HepG2 (cell line): ENCODE data around the gene ANKRD37. TPM values are rescaled to one million over a fixed set of nuclear protein-coding genes. Genes with fewer than 3 reads are reported as not detected.

ENCODE experiments used
- HMG20A ChIP-seq: IDR thresholded peaks from 2 replicates; pipeline ENCODE4 v1.6.1; 2016; ENCODE audit warnings: borderline replicate concordance
- MXI1 ChIP-seq: IDR thresholded peaks from 3 replicates; pipeline ENCODE4 v1.6.1; 2012; ENCODE audit warnings: low read depth, low read length, inconsistent platforms, borderline replicate concordance
- NCOR1 ChIP-seq: fragments of 200-600 bp; sonication (generic); IDR thresholded peaks from 2 replicates; pipeline ENCODE4 v1.7.0; 2017; ENCODE audit warnings: antibody characterized with exemption, low read length, borderline replicate concordance
- NRL ChIP-seq: sonication (generic); formaldehyde crosslinking; IDR thresholded peaks from 2 replicates; pipeline ENCODE4 v1.5.0; 2020; ENCODE audit warnings: missing genetic modification reagents, mild to moderate bottlenecking, moderate library complexity, borderline replicate concordance
- PHF5A ChIP-seq: IDR thresholded peaks from one replicate; pipeline ENCODE4 v1.6.1; 2018; ENCODE audit warnings: low read depth, missing genetic modification reagents; ENCODE audit not compliant: unreplicated experiment
- TAF15 ChIP-seq: fragments of 200-400 bp; formaldehyde crosslinking; IDR thresholded peaks from one replicate; pipeline ENCODE4 v1.6.1; 2018; ENCODE audit warnings: mild to moderate bottlenecking, low read depth, low read length; ENCODE audit not compliant: poor library complexity, severe bottlenecking
- ZSCAN25 ChIP-seq: sonication (generic); formaldehyde crosslinking; IDR thresholded peaks from 2 replicates; pipeline ENCODE4 v1.8.0; 2022; ENCODE audit warnings: mild to moderate bottlenecking, missing genetic modification reagents
- ZSCAN5A ChIP-seq: sonication (generic); formaldehyde crosslinking; IDR thresholded peaks from 2 replicates; pipeline ENCODE4 v1.8.0; 2022; ENCODE audit warnings: mild to moderate bottlenecking, missing genetic modification reagents, borderline replicate concordance
- polyA plus RNA-seq, 8 experiments: library from polyadenylated mRNA; depleted of rRNA in 3 of 8; stranded (reverse) in 7 of 8; unstranded in 1 of 8; fragments of >200 nt; fragmentation: Illumina TruSeq in 4 of 8; extraction: Trizol in 4 of 8; gene quantifications; 2 replicates each; pipeline versions ENCODE4 v1.2.1 to v1.2.3, GENCODE V29; 2011 to 2016; ENCODE audit warnings: low read depth in 4 of 8, missing spikeins in 1 of 8, mixed read lengths in 1 of 8; ENCODE audit not compliant: insufficient read depth in 1 of 8
- total RNA-seq, 5 experiments: library from RNA; depleted of rRNA; stranded (reverse); fragments of >200 nt; fragmentation: Illumina TruSeq; extraction: Trizol; gene quantifications; 2 replicates each; pipeline ENCODE4 v1.2.3, GENCODE V29; 2016; ENCODE audit warnings: low read depth in 1 of 5
- TF ChIP-seq, protein P1 (sequence below), 2 experiments: sonication (generic) in 1 of 2; formaldehyde crosslinking in 1 of 2; IDR thresholded peaks; 2 replicates each; pipeline versions ENCODE4 v1.6.1 to v1.9.0; 2014 to 2022; ENCODE audit warnings: antibody characterized with exemption in 1 of 2, borderline replicate concordance in 1 of 2, inconsistent platforms in 1 of 2, low read depth in 1 of 2, missing genetic modification reagents in 1 of 2
- TF ChIP-seq, protein P2 (sequence below): sonication (generic); formaldehyde crosslinking; IDR thresholded peaks from 2 replicates; pipeline ENCODE4 v1.9.0; 2022; ENCODE audit warnings: low read depth, missing genetic modification reagents
- TF ChIP-seq, protein P3 (sequence below): sonication (generic); formaldehyde crosslinking; IDR thresholded peaks from 2 replicates; pipeline ENCODE4 v1.8.1; 2023; ENCODE audit warnings: missing genetic modification reagents, mild to moderate bottlenecking, borderline replicate concordance
- TF ChIP-seq, protein P4 (sequence below): sonication (generic); formaldehyde crosslinking; IDR thresholded peaks from 2 replicates; pipeline ENCODE4 v1.5.0; 2020; ENCODE audit warnings: missing genetic modification reagents
- TF ChIP-seq, protein P5 (sequence below): sonication (generic); formaldehyde crosslinking; IDR thresholded peaks from 2 replicates; pipeline ENCODE4 v1.5.1; 2020; ENCODE audit warnings: mild to moderate bottlenecking, missing genetic modification reagents

The ANKRD37 gene
- total and polyA plus RNA-seq, 2 of the 13 experiments (the other 11 are each of a cell fraction or from before 2014, with no cell fraction given), result 2.2 to 51.4 TPM

GRCh38 chr4:185396724-185397385 is at the start of gene ANKRD37 (continued):
- TF ChIP-seq, protein P1, sequence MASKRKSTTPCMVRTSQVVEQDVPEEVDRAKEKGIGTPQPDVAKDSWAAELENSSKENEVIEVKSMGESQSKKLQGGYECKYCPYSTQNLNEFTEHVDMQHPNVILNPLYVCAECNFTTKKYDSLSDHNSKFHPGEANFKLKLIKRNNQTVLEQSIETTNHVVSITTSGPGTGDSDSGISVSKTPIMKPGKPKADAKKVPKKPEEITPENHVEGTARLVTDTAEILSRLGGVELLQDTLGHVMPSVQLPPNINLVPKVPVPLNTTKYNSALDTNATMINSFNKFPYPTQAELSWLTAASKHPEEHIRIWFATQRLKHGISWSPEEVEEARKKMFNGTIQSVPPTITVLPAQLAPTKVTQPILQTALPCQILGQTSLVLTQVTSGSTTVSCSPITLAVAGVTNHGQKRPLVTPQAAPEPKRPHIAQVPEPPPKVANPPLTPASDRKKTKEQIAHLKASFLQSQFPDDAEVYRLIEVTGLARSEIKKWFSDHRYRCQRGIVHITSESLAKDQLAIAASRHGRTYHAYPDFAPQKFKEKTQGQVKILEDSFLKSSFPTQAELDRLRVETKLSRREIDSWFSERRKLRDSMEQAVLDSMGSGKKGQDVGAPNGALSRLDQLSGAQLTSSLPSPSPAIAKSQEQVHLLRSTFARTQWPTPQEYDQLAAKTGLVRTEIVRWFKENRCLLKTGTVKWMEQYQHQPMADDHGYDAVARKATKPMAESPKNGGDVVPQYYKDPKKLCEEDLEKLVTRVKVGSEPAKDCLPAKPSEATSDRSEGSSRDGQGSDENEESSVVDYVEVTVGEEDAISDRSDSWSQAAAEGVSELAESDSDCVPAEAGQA (IDR thresholded peaks at IDR 0.05; ENCODE audit: low read depth), result no peak; the same call in 1 of the 2 replicates
- TF ChIP-seq, protein P1 (CRISPR knock-in tag; IDR thresholded peaks at IDR 0.05; ENCODE audit: borderline replicate concordance), result no peak
- TF ChIP-seq, protein P2, sequence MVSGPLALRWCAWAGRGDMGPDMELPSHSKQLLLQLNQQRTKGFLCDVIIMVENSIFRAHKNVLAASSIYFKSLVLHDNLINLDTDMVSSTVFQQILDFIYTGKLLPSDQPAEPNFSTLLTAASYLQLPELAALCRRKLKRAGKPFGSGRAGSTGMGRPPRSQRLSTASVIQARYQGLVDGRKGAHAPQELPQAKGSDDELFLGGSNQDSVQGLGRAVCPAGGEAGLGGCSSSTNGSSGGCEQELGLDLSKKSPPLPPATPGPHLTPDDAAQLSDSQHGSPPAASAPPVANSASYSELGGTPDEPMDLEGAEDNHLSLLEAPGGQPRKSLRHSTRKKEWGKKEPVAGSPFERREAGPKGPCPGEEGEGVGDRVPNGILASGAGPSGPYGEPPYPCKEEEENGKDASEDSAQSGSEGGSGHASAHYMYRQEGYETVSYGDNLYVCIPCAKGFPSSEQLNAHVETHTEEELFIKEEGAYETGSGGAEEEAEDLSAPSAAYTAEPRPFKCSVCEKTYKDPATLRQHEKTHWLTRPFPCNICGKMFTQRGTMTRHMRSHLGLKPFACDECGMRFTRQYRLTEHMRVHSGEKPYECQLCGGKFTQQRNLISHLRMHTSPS (CRISPR knock-in tag), result 0 out of 2 replicates have a peak, but pooled peaks have one; percentile 14
- no peak for TF ChIP-seq NCOR1
- TF ChIP-seq, protein P3, sequence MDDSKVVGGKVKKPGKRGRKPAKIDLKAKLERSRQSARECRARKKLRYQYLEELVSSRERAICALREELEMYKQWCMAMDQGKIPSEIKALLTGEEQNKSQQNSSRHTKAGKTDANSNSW, result no peak
- no peak for TF ChIP-seq ZSCAN25 (CRISPR knock-in tag)
- TF ChIP-seq MXI1, result 0 out of 3 replicates have a peak, but pooled peaks have one; percentile 15
- TF ChIP-seq TAF15, result no peak
- no peak for TF ChIP-seq NRL (CRISPR knock-in tag)
- TF ChIP-seq PHF5A, result peak; percentile 8
- TF ChIP-seq ZSCAN5A, result no peak
- TF ChIP-seq, protein P4, sequence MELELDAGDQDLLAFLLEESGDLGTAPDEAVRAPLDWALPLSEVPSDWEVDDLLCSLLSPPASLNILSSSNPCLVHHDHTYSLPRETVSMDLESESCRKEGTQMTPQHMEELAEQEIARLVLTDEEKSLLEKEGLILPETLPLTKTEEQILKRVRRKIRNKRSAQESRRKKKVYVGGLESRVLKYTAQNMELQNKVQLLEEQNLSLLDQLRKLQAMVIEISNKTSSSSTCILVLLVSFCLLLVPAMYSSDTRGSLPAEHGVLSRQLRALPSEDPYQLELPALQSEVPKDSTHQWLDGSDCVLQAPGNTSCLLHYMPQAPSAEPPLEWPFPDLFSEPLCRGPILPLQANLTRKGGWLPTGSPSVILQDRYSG (CRISPR knock-in tag), result no peak
- TF ChIP-seq, protein P5, sequence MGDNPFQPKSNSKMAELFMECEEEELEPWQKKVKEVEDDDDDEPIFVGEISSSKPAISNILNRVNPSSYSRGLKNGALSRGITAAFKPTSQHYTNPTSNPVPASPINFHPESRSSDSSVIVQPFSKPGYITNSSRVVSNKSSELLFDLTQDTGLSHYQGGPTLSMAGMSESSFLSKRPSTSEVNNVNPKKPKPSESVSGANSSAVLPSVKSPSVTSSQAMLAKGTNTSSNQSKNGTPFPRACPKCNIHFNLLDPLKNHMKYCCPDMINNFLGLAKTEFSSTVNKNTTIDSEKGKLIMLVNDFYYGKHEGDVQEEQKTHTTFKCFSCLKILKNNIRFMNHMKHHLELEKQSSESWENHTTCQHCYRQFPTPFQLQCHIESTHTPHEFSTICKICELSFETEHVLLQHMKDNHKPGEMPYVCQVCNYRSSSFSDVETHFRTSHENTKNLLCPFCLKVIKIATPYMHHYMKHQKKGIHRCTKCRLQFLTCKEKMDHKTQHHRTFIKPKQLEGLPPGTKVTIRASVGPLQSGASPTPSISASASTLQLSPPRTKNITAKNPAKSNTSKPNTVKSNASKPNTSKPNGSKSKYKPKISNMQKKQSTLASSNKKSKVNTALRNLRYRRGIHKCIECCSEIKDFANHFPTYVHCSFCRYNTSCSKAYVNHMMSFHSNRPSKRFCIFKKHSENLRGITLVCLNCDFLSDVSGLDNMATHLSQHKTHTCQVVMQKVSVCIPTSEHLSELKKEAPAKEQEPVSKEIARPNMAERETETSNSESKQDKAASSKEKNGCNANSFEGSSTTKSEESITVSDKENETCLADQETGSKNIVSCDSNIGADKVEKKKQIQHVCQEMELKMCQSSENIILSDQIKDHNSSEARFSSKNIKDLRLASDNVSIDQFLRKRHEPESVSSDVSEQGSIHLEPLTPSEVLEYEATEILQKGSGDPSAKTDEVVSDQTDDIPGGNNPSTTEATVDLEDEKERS, result no peak
- no peak; the same call in 1 of the 2 replicates for TF ChIP-seq HMG20A
